HepG2 (cell line): ENCODE data around the gene TM4SF1. TPM values are rescaled to one million over a fixed set of nuclear protein-coding genes. Genes with fewer than 3 reads are reported as not detected.

Source experiments
- EEA1 ChIP-seq: sonication (generic); formaldehyde crosslinking; IDR thresholded peaks from 2 replicates; pipeline ENCODE4 v1.5.1; 2020; ENCODE audit warnings: mild to moderate bottlenecking, missing genetic modification reagents, borderline replicate concordance
- FOXA1 ChIP-seq, 2 experiments: fragments of 450-650 bp in 1 of 2; sonication (generic) in 1 of 2; formaldehyde crosslinking in 1 of 2; IDR thresholded peaks; 2 replicates each; pipeline versions ENCODE4 v1.4.0 to v1.6.1; 2016 to 2020; ENCODE audit warnings: missing genetic modification reagents in 1 of 2
- GRHL1 ChIP-seq: sonication (generic); formaldehyde crosslinking; conservative IDR thresholded peaks from 2 replicates; pipeline ENCODE4 v1.8.0; 2022; ENCODE audit warnings: missing genetic modification reagents
- HMGXB3 ChIP-seq: sonication (generic); formaldehyde crosslinking; IDR thresholded peaks from 2 replicates; pipeline ENCODE4 v1.4.0; 2020; ENCODE audit warnings: missing genetic modification reagents, borderline replicate concordance
- KLF13 ChIP-seq: sonication (generic); formaldehyde crosslinking; IDR thresholded peaks from 2 replicates; pipeline ENCODE4 v1.4.0; 2020; ENCODE audit warnings: mild to moderate bottlenecking, missing genetic modification reagents
- PHF8 ChIP-seq: sonication (generic); formaldehyde crosslinking; IDR thresholded peaks from 2 replicates; pipeline ENCODE4 v1.5.0; 2020; ENCODE audit warnings: missing genetic modification reagents
- U2AF2 ChIP-seq: fragments of 200-400 bp; formaldehyde crosslinking; IDR thresholded peaks from 2 replicates; pipeline ENCODE4 v1.6.1; 2017; ENCODE audit warnings: low read depth, mild to moderate bottlenecking, low read length
- ZBTB21 ChIP-seq: sonication (generic); formaldehyde crosslinking; IDR thresholded peaks from 2 replicates; pipeline ENCODE4 v1.4.0; 2020; ENCODE audit warnings: missing genetic modification reagents
- ZC3H4 ChIP-seq: sonication (generic); formaldehyde crosslinking; IDR thresholded peaks from 2 replicates; pipeline ENCODE4 v1.4.0; 2020; ENCODE audit warnings: missing genetic modification reagents, borderline replicate concordance
- ZNF138 ChIP-seq: sonication (generic); formaldehyde crosslinking; IDR thresholded peaks from 2 replicates; pipeline ENCODE4 v1.5.0; 2020; ENCODE audit warnings: mild to moderate bottlenecking, low read depth, missing genetic modification reagents
- ZNF318 ChIP-seq: sonication (generic); formaldehyde crosslinking; IDR thresholded peaks from 2 replicates; pipeline ENCODE4 v1.4.0; 2020; ENCODE audit warnings: mild to moderate bottlenecking, missing genetic modification reagents
- ZNF775 ChIP-seq: sonication (generic); formaldehyde crosslinking; IDR thresholded peaks from 2 replicates; pipeline ENCODE4 v1.4.0; 2020; ENCODE audit warnings: missing genetic modification reagents, mild to moderate bottlenecking, moderate library complexity, borderline replicate concordance
- polyA plus RNA-seq, 8 experiments: library from polyadenylated mRNA; depleted of rRNA in 3 of 8; stranded (reverse) in 7 of 8; unstranded in 1 of 8; fragments of >200 nt; fragmentation: Illumina TruSeq in 4 of 8; extraction: Trizol in 4 of 8; gene quantifications; 2 replicates each; pipeline versions ENCODE4 v1.2.1 to v1.2.3, GENCODE V29; 2011 to 2016; ENCODE audit warnings: low read depth in 4 of 8, missing spikeins in 1 of 8, mixed read lengths in 1 of 8; ENCODE audit not compliant: insufficient read depth in 1 of 8
- total RNA-seq, 5 experiments: library from RNA; depleted of rRNA; stranded (reverse); fragments of >200 nt; fragmentation: Illumina TruSeq; extraction: Trizol; gene quantifications; 2 replicates each; pipeline ENCODE4 v1.2.3, GENCODE V29; 2016; ENCODE audit warnings: low read depth in 1 of 5

Gene TM4SF1
- total and polyA plus RNA-seq, 2 of the 13 experiments (the other 11 are each of a cell fraction or from before 2014, with no cell fraction given) = 431 to 1,359 TPM

GRCh38 chr3:149401212-149401925, 23.9 kb upstream of the TM4SF1 start (continued):
- no peak for TF ChIP-seq GRHL1
- TF ChIP-seq PHF8 (CRISPR knock-in tag) = no peak
- TF ChIP-seq ZC3H4 = no peak
- no peak for TF ChIP-seq KLF13 (CRISPR knock-in tag)
- TF ChIP-seq EEA1 (CRISPR knock-in tag) = no peak
- TF ChIP-seq ZNF138 (CRISPR knock-in tag) = no peak
- TF ChIP-seq HMGXB3 (CRISPR knock-in tag) = no peak; the same call in 1 of the 2 replicates
- TF ChIP-seq U2AF2 = no peak
- no peak for TF ChIP-seq ZNF318 (CRISPR knock-in tag)
- peak; percentile 99 for TF ChIP-seq FOXA1 (IDR thresholded peaks at IDR 0.05)
- peak; percentile 99 for TF ChIP-seq FOXA1 (CRISPR knock-in tag; IDR thresholded peaks at IDR 0.05)
- TF ChIP-seq ZBTB21 (CRISPR knock-in tag) = peak; percentile 35; the same call in 1 of the 2 replicates
- TF ChIP-seq ZNF775 (CRISPR knock-in tag) = no peak
